Measurements from ENCODE around the gene UPK1A.

UPK1A gene

GRCh38 chr19:35693422-35693821 lies 27.1 kb downstream of the UPK1A start:
- no peak for DNase-seq

GRCh38 chr19:35693835-35694599 lies 27.7 kb downstream of the UPK1A start:
- DNase-seq, result peak; percentile 92

- no peak for DNase-seq
Measured at GRCh38 chr19:35695895-35696422, 29.6 kb downstream of the UPK1A start.

GRCh38 chr19:35696835-35697234 lies 30.5 kb downstream of the UPK1A start:
- DNase-seq, result no peak

GRCh38 chr19:35702223-35703012 lies 36.1 kb downstream of the UPK1A start:
- DNase-seq, result peak; percentile 99

- no peak for DNase-seq
Measured at GRCh38 chr19:35703343-35703742, 37.0 kb downstream of the UPK1A start.

- DNase-seq, result no peak
Measured at GRCh38 chr19:35704218-35704617, 37.9 kb downstream of the UPK1A start, which contains the start of gene ZBTB32. TSS of gene ZBTB32 (plus strand) at chr19:35704558. CDS start at chr19:35714627, 10,069 bp downstream.

- no peak for DNase-seq
Measured at GRCh38 chr19:35708391-35708790, 42.1 kb downstream of the UPK1A start.

GRCh38 chr19:35710784-35711723 lies 44.7 kb downstream of the UPK1A start:
- no peak for DNase-seq

- DNase-seq, result no peak
Measured at GRCh38 chr19:35712567-35713505, 46.5 kb downstream of the UPK1A start.

GRCh38 chr19:35713506-35713850 lies 47.2 kb downstream of the UPK1A start:
- DNase-seq, result no peak

- DNase-seq, result no peak
Measured at GRCh38 chr19:35713904-35714495, 47.7 kb downstream of the UPK1A start.

- DNase-seq, result peak; percentile 30
Measured at GRCh38 chr19:35714601-35715354, 48.5 kb downstream of the UPK1A start.

GRCh38 chr19:35715355-35715809 lies 49.1 kb downstream of the UPK1A start:
- no peak for DNase-seq

GRCh38 chr19:35715981-35716800 lies 49.9 kb downstream of the UPK1A start:
- DNase-seq, result no peak

- DNase-seq, result peak; percentile 97
Measured at GRCh38 chr19:35716801-35717664, 50.7 kb downstream of the UPK1A start.

- no peak for DNase-seq
Measured at GRCh38 chr19:35717665-35718344, 51.5 kb downstream of the UPK1A start, which contains the start of gene KMT2B. TSS of gene KMT2B (plus strand) at chr19:35718003. CDS start at chr19:35718019, 16 bp downstream.

Measured in MV-4-11 (cell line).